ENCODE data around the gene SLC7A14.

GRCh38 chr3:170611751-170612150 is 25.9 kb upstream of the SLC7A14 start:
- TF ChIP-seq EZH2phosphoT487 (IDR thresholded peaks at IDR 0.05; ENCODE audit: low read depth): no peak
- TF ChIP-seq CTCF (IDR thresholded peaks at IDR 0.05; ENCODE audit: low read depth, low read length): no peak

Data from OCI-LY3 (cell line).